Body of pancreas (tissue), 4 donors: ENCODE measurements around the gene DENND10. TPM values are rescaled to one million over a fixed set of nuclear protein-coding genes. Genes with fewer than 3 reads are reported as not detected.

Experiments used
- ATAC-seq: fragments of 150-250 bp; one replicate; pipeline ENCODE4 v1.9.1; 2016
- DNase-seq, 4 donors: peaks; one replicate each; pipeline ENCODE4 v3.0.0-alpha.2; 2019
- H3K27ac ChIP-seq, 4 donors: fragments of 200-600 bp; sonication (generic); 1 replicate in 3 of 4; 2 replicates in 1 of 4; pipeline versions ENCODE4 v1.5.1 to v1.6.1; 2016 to 2019; ENCODE audit warnings: mild to moderate bottlenecking in 1 of 4, mixed read lengths in 1 of 4, moderate library complexity in 1 of 4
- H3K27me3 ChIP-seq, 2 donors: fragments of 200-600 bp; sonication (generic); one replicate each; pipeline ENCODE4 v1.6.0; 2016; ENCODE audit warnings: mild to moderate bottlenecking in 1 of 2
- H3K36me3 ChIP-seq, 2 donors: fragments of 200-600 bp; sonication (generic); replicated peaks in 1 of 2; 2 replicates each; pipeline ENCODE4 v1.5.1; 2016; ENCODE audit warnings: low read depth in 2 of 2; ENCODE audit not compliant: insufficient read depth in 1 of 2
- H3K4me1 ChIP-seq: fragments of 200-600 bp; sonication (generic); one replicate; pipeline ENCODE4 v1.6.0; 2016
- H3K4me3 ChIP-seq, 2 donors: fragments of 200-600 bp; sonication (generic); 1 replicate in 1 of 2; 2 replicates in 1 of 2; pipeline ENCODE4 v1.5.1; 2016 to 2019
- H3K9me3 ChIP-seq, 3 donors: fragments of 200-600 bp; sonication (generic); 1 replicate in 2 of 3; 2 replicates in 1 of 3; pipeline ENCODE4 v1.5.1; 2016
- POLR2A ChIP-seq, 3 donors: fragments of 450-650 bp; IDR thresholded peaks; one replicate each; pipeline ENCODE4 v1.6.1; 2016; ENCODE audit warnings: antibody characterized with exemption in 3 of 3, mild to moderate bottlenecking in 2 of 3
- WGBS, 2 donors: methylation state at CpG; one replicate each; pipeline ENCODE4 v1.1.5; 2017; 5-methylcytosine and 5-hydroxymethylcytosine counted together
- intact Hi-C: fragments of 100-400 bp; cut with DNase I; formaldehyde crosslinking; loops from one replicate; pipeline ENCODE4 v1.15.1; 2023
- total RNA-seq, 2 donors: library from RNA; depleted of rRNA; stranded (reverse); fragments of >200 nt; gene quantifications; one replicate each; pipeline ENCODE4 v1.1.0, GENCODE V29; 2016
- TF ChIP-seq, protein P1 (sequence below), 7 experiments: fragments of 450-650 bp in 4 of 7; fragments of 200-600 bp in 3 of 7; sonication (generic) in 3 of 7; IDR thresholded peaks; one replicate each; pipeline ENCODE4 v1.5.1; 2016 to 2019; ENCODE audit warnings: antibody characterized with exemption in 7 of 7

DENND10 gene, protein sequence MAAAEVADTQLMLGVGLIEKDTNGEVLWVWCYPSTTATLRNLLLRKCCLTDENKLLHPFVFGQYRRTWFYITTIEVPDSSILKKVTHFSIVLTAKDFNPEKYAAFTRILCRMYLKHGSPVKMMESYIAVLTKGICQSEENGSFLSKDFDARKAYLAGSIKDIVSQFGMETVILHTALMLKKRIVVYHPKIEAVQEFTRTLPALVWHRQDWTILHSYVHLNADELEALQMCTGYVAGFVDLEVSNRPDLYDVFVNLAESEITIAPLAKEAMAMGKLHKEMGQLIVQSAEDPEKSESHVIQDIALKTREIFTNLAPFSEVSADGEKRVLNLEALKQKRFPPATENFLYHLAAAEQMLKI
- 10 to 100 TPM; 24.6 to 29.7 TPM for total RNA-seq

DNA sequence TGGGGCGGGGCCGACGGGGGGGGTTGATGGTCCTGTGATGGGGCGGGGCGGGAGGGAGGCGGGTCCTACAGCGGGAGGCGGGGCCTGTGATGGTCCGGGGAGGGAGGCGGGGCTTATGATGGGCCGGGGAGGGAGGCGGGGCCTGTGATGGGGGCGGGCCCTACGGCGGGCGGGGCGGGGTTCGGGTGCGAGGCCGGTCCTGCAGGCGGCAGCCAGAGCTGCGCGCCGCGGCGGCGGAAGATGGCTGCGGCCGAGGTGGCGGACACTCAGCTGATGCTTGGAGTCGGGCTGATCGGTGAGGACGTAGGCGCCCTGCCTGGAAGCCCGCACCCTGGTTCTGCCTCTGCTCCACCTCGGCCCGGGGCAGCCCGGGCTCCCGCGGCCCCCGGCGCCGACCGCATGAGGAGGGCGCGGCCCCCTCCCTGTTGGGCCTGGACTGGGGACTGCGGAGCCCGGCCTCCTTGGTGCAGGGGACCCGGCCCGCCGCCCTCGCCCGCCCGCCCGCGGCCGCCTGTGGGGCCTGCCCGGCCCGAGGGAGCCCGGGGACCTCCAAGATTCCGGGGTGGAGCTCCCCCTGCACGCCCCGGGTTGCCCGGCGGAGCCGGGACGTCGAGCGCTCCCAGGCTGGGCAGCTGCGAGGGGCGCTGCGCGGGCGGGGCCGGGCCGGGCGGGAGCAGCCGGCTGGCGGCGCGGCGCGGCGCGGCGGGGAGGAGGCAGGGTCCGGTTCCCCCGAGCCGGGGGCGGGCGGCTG, at the start of gene DENND10:
TSS of gene DENND10 (plus strand) at position 211 of the 751 bp plus-strand sequence. CDS start at position 241, 30 bp downstream.
- WGBS, 2 donors = 1% methylated on average over 22 of the region's 91 CpGs; no CpG with 5 or more reads in 1 of the 2 donors
- peak within 1 kb of the TSS; percentile 70 for H3K4me3 ChIP-seq
- peaks cover 8% of the 10 kb centered on the region for H3K4me1 ChIP-seq
- no peaks in the 10 kb centered on the region for H3K9me3 ChIP-seq
- TF ChIP-seq, protein P1, sequence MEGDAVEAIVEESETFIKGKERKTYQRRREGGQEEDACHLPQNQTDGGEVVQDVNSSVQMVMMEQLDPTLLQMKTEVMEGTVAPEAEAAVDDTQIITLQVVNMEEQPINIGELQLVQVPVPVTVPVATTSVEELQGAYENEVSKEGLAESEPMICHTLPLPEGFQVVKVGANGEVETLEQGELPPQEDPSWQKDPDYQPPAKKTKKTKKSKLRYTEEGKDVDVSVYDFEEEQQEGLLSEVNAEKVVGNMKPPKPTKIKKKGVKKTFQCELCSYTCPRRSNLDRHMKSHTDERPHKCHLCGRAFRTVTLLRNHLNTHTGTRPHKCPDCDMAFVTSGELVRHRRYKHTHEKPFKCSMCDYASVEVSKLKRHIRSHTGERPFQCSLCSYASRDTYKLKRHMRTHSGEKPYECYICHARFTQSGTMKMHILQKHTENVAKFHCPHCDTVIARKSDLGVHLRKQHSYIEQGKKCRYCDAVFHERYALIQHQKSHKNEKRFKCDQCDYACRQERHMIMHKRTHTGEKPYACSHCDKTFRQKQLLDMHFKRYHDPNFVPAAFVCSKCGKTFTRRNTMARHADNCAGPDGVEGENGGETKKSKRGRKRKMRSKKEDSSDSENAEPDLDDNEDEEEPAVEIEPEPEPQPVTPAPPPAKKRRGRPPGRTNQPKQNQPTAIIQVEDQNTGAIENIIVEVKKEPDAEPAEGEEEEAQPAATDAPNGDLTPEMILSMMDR (IDR thresholded peaks at IDR 0.05) = peak in 2 of 7 experiments; percentile 7 to 12
- TF ChIP-seq POLR2A (IDR thresholded peaks at IDR 0.05) = peak; percentile 73 to 84 (median 81)
- no peaks in the 10 kb centered on the region for H3K36me3 ChIP-seq
- peak; percentile 96 for ATAC-seq
- H3K27ac ChIP-seq = peak within 1 kb of the TSS; percentile 40 to 75 (median 56)
- H3K27me3 ChIP-seq = no peaks in the 10 kb centered on the region
- intact Hi-C loops = no loop called here
- peak; percentile 75 to 85 (median 82) for DNase-seq

DNA sequence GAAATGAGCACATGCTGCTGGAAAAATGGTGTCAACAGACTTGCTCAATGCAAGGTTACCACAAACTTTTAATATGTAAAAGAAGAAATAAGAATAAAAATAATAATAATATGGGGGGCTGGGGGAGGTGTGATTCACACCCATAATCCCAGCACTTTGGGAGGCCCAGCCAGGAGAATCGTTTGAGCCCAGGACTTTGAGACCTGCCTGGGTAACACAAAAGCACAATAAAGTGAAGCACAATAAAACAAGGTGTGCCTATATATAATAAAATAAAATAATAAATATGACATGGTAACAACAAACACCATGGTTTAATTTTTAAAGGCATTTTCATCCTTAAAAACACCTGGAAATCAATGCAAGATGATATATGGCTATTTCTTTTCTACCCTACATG, 48.4 kb upstream of the DENND10 start:
- Histone ChIP-seq H3K27me3 (no peaks in the 10 kb centered on the region), H3K36me3 (peaks cover 31 to 62% of the 10 kb centered on the region in 2 donors), H3K27ac (no peak overlapping the region), H3K9me3 (no peaks in the 10 kb centered on the region), H3K4me1 (no peaks in the 10 kb centered on the region), H3K4me3 (no peak overlapping the region)
- WGBS, 2 donors = 89 to 92% methylated on average over 1 of the region's 1 CpG
- DNase-seq (no peak), ATAC-seq (no peak)
- intact Hi-C loops = no loop called here
- TF ChIP-seq, protein P1 (IDR thresholded peaks at IDR 0.05) = no peak
- no peak for TF ChIP-seq POLR2A (IDR thresholded peaks at IDR 0.05)

- H3K36me3 ChIP-seq = peaks cover 26 to 50% of the 10 kb centered on the region in 2 donors
- TF ChIP-seq, protein P1 (IDR thresholded peaks at IDR 0.05) = no peak
- TF ChIP-seq POLR2A (IDR thresholded peaks at IDR 0.05) = no peak
- no peaks in the 10 kb centered on the region for H3K27me3 ChIP-seq
- H3K4me3 ChIP-seq = no peak overlapping the region
- no peak overlapping the region for H3K27ac ChIP-seq
- ATAC-seq (no peak), DNase-seq (no peak)
- H3K9me3 ChIP-seq = no peaks in the 10 kb centered on the region
- no peaks in the 10 kb centered on the region for H3K4me1 ChIP-seq
- 87 to 89% methylated on average over 11 of the region's 11 CpGs for WGBS, 2 donors
- intact Hi-C loops = no loop called here
These were observed 45.9 kb upstream of the DENND10 start for GRCh38 chr10:119058010-119058409.

DNA sequence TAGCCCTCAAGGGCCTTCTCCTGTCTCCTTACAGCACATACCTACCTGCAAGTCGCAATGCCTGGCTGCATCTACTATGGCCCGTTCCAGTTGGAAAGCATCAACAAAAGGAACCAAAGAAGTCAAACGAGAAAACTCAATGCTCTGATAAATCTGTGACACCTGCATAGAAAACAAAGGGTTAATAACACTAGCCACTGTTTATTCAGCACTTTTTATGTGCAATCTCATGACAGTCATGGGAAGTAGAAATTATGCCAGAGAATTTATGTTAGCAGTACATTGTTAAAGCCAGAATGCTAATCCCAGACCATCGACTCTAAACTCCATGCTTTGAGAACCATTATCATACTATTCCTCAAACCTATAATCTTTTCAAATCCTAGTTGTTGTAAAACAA, 44.4 kb upstream of the DENND10 start:
- no peaks in the 10 kb centered on the region for H3K4me1 ChIP-seq
- H3K9me3 ChIP-seq = no peaks in the 10 kb centered on the region
- peaks cover 27 to 51% of the 10 kb centered on the region in 2 donors for H3K36me3 ChIP-seq
- WGBS, 2 donors = 75 to 79% methylated on average over 4 of the region's 4 CpGs
- intact Hi-C loops = no loop called here
- no peak overlapping the region for H3K27ac ChIP-seq
- no peaks in the 10 kb centered on the region for H3K27me3 ChIP-seq
- no peak overlapping the region for H3K4me3 ChIP-seq
- no peak for DNase-seq
- TF ChIP-seq, protein P1 (IDR thresholded peaks at IDR 0.05) = no peak
- TF ChIP-seq POLR2A (IDR thresholded peaks at IDR 0.05) = no peak
- ATAC-seq = no peak
